Measurements from ENCODE around the gene RGS6.

Gene RGS6

GRCh38 chr14:72023128-72024042, 91.2 kb downstream of the RGS6 start:
- no peak for DNase-seq

- DNase-seq: peak; percentile 8
These were observed 91.8 kb downstream of the RGS6 start for GRCh38 chr14:72024043-72024407.

GRCh38 chr14:72024504-72024903, 92.3 kb downstream of the RGS6 start:
- DNase-seq: no peak

- DNase-seq: no peak
These were observed 94.3 kb downstream of the RGS6 start for GRCh38 chr14:72026536-72026935.

GRCh38 chr14:72027061-72027460, 94.8 kb downstream of the RGS6 start:
- DNase-seq: no peak

- no peak for DNase-seq
These were observed 101.1 kb downstream of the RGS6 start for GRCh38 chr14:72033365-72033764.

GRCh38 chr14:72040528-72040927, 108.3 kb downstream of the RGS6 start:
- DNase-seq: no peak

GRCh38 chr14:72045271-72045670, 113.0 kb downstream of the RGS6 start:
- DNase-seq: no peak

- DNase-seq: no peak
These were observed 113.7 kb downstream of the RGS6 start for GRCh38 chr14:72045885-72046284.

GRCh38 chr14:72049462-72049861, 117.2 kb downstream of the RGS6 start:
- no peak for DNase-seq

GRCh38 chr14:72052356-72052755, 120.1 kb downstream of the RGS6 start:
- no peak for DNase-seq

- DNase-seq: no peak
These were observed 121.4 kb downstream of the RGS6 start for GRCh38 chr14:72053651-72054050.

GRCh38 chr14:72054911-72055310, 122.7 kb downstream of the RGS6 start:
- DNase-seq: no peak

- DNase-seq: no peak
These were observed 125.6 kb downstream of the RGS6 start for GRCh38 chr14:72057701-72058285.

GRCh38 chr14:72060460-72060859, 128.2 kb downstream of the RGS6 start:
- DNase-seq: no peak

GRCh38 chr14:72060917-72061316, 128.7 kb downstream of the RGS6 start:
- no peak for DNase-seq

- DNase-seq: no peak
These were observed 129.5 kb downstream of the RGS6 start for GRCh38 chr14:72061718-72062117.

GRCh38 chr14:72063761-72064282, 131.6 kb downstream of the RGS6 start:
- no peak for DNase-seq

GRCh38 chr14:72064501-72064900, 132.3 kb downstream of the RGS6 start:
- no peak for DNase-seq

GRCh38 chr14:72070458-72070857, 138.2 kb downstream of the RGS6 start:
- DNase-seq: no peak

- DNase-seq: no peak
These were observed 143.6 kb downstream of the RGS6 start for GRCh38 chr14:72075649-72076334.

- no peak for DNase-seq
These were observed 148.9 kb downstream of the RGS6 start for GRCh38 chr14:72081137-72081536.

GRCh38 chr14:72084935-72085334, 152.7 kb downstream of the RGS6 start:
- DNase-seq: no peak

- DNase-seq: no peak
These were observed 157.4 kb downstream of the RGS6 start for GRCh38 chr14:72089625-72090024.

All from midbrain (tissue), 1 donor.